Activated CD4-positive, alpha-beta memory T cell treated with anti-CD3 and anti-CD28 coated beads, Interleukin-2, amount 10 ng/mL, durations not matched to agents 7 days and 5 days (primary cell): ENCODE results near the gene PIK3C3. TPM values are rescaled to one million over a fixed set of nuclear protein-coding genes. Genes with fewer than 3 reads are reported as not detected.
"Not testable (repeated sequence)": the region's sequence is repeated elsewhere in the genome, so short reads cannot be mapped to it uniquely, and the experiment has no call there.

ENCODE experiments used
- CTCF ChIA-PET: fragments of 350-600 bp; sonication (Branson Sonifier 250); formaldehyde crosslinking; loops from one replicate; lab custom pipeline; 2021; ENCODE audit warnings: antibody characterized with exemption, inconsistent platforms; lab: Charles Lee
- POLR2A ChIA-PET: fragments of 350-600 bp; sonication (Branson Sonifier 250); formaldehyde crosslinking; loops from one replicate; lab custom pipeline; 2021; ENCODE audit warnings: antibody characterized with exemption; lab: Charles Lee
- DNase-seq: peaks from one replicate; pipeline ENCODE4 v3.0.0-alpha.2; 2020
- H3K27ac Mint-ChIP-seq: one replicate; pipeline ENCODE4 v1.8.0; 2021; ENCODE audit warnings: mild to moderate bottlenecking, mixed read lengths
- H3K27me3 Mint-ChIP-seq: one replicate; pipeline ENCODE4 v1.8.0; 2021; ENCODE audit warnings: mixed read lengths
- H3K36me3 Mint-ChIP-seq: one replicate; pipeline ENCODE4 v1.8.0; 2021; ENCODE audit warnings: low read depth, mixed read lengths
- H3K4me1 Mint-ChIP-seq: one replicate; pipeline ENCODE4 v1.8.0; 2021; ENCODE audit warnings: mixed read lengths
- H3K4me3 Mint-ChIP-seq: one replicate; pipeline ENCODE4 v1.8.0; 2021; ENCODE audit warnings: mild to moderate bottlenecking, mixed read lengths
- H3K9me3 Mint-ChIP-seq: one replicate; pipeline ENCODE4 v1.8.0; 2021; ENCODE audit warnings: mixed read lengths
- total RNA-seq, 2 experiments: library from RNA; stranded (reverse); gene quantifications; one replicate each; pipeline ENCODE4 v1.2.3, GENCODE V29; 2021

PIK3C3 gene
- total RNA-seq, 2 experiments from 2014 or later, result 58.2 to 59.8 TPM

GRCh38 chr18:42100248-42100647, 145.2 kb downstream of the PIK3C3 start:
- CTCF ChIA-PET, result interaction anchor here (2.7 kb wide), 1 partner anchor 14 kb away, joined by 15 read pairs; no protein-coding TSS in a partner anchor
- POLR2A ChIA-PET, result interaction anchor here (0.6 kb wide), 1 partner anchor 124 kb away, joined by 3 read pairs; no protein-coding TSS in a partner anchor
- no peaks in the 10 kb centered on the region for H3K9me3 Mint-ChIP-seq
- H3K27me3 Mint-ChIP-seq, result peaks cover 6% of the 10 kb centered on the region
- no peak for DNase-seq
- H3K4me1 Mint-ChIP-seq, result peaks cover 10% of the 10 kb centered on the region
- H3K27ac Mint-ChIP-seq, result no peak overlapping the region
- peaks cover 4% of the 10 kb centered on the region for H3K36me3 Mint-ChIP-seq
- no peak overlapping the region for H3K4me3 Mint-ChIP-seq

GRCh38 chr18:42100911-42101310, 145.9 kb downstream of the PIK3C3 start:
- Mint-ChIP-seq H3K4me3 (no peak overlapping the region), H3K4me1 (peaks cover 10% of the 10 kb centered on the region), H3K9me3 (no peaks in the 10 kb centered on the region), H3K27me3 (peaks cover 6% of the 10 kb centered on the region), H3K27ac (peak overlapping the region; percentile 36), H3K36me3 (peaks cover 4% of the 10 kb centered on the region)
- DNase-seq, result no peak
- POLR2A ChIA-PET, result interaction anchor here (0.6 kb wide), 1 partner anchor 123 kb away, joined by 3 read pairs; no protein-coding TSS in a partner anchor
- CTCF ChIA-PET, result interaction anchor here (0.7 to 2.7 kb wide), 2 partner anchors 13 to 22 kb away, joined by 3 to 15 read pairs; no protein-coding TSS in a partner anchor

- Mint-ChIP-seq H3K27me3 (no peaks in the 10 kb centered on the region), H3K4me3 (no peak overlapping the region), H3K36me3 (peaks cover 4% of the 10 kb centered on the region), H3K27ac (no peak overlapping the region), H3K4me1 (peaks cover 11% of the 10 kb centered on the region), H3K9me3 (no peaks in the 10 kb centered on the region)
- DNase-seq, result no peak
- ChIA-PET POLR2A (no interaction called here), CTCF (interaction anchor here (1.5 to 3.4 kb wide), 2 partner anchors 9 to 52 kb away, joined by 4 to 17 read pairs; no protein-coding TSS in a partner anchor)
Measured at GRCh38 chr18:42105394-42105793, 150.4 kb downstream of the PIK3C3 start.

GRCh38 chr18:42106784-42107183, 151.8 kb downstream of the PIK3C3 start:
- POLR2A ChIA-PET, result interaction anchor here (0.7 kb wide), 1 partner anchor 53 kb away, joined by 3 read pairs; no protein-coding TSS in a partner anchor
- Mint-ChIP-seq H3K4me3 (no peak overlapping the region), H3K4me1 (peaks cover 1% of the 10 kb centered on the region), H3K36me3 (peaks cover 4% of the 10 kb centered on the region), H3K27ac (no peak overlapping the region), H3K9me3 (no peaks in the 10 kb centered on the region), H3K27me3 (no peaks in the 10 kb centered on the region)
- no peak for DNase-seq
- CTCF ChIA-PET, result interaction anchor here (1.4 to 3.4 kb wide), 3 partner anchors 7 to 53 kb away, joined by 3 to 17 read pairs (median 6); no protein-coding TSS in a partner anchor

- Mint-ChIP-seq H3K27me3 (no peaks in the 10 kb centered on the region), H3K27ac (no peak overlapping the region), H3K9me3 (no peaks in the 10 kb centered on the region), H3K4me1 (peaks cover 1% of the 10 kb centered on the region), H3K36me3 (peaks cover 4% of the 10 kb centered on the region), H3K4me3 (no peak overlapping the region)
- ChIA-PET POLR2A (interaction anchor here (0.7 kb wide), 1 partner anchor 54 kb away, joined by 3 read pairs; no protein-coding TSS in a partner anchor), CTCF (interaction anchor here (1.4 to 1.5 kb wide), 2 partner anchors 10 to 54 kb away, joined by 3 to 6 read pairs; no protein-coding TSS in a partner anchor)
- DNase-seq, result no peak
Measured at GRCh38 chr18:42107287-42107686, 152.3 kb downstream of the PIK3C3 start.

GRCh38 chr18:42107691-42108450, 152.8 kb downstream of the PIK3C3 start:
- ChIA-PET CTCF (interaction anchor here (1.5 kb wide), 1 partner anchor 54 kb away, joined by 6 read pairs; no protein-coding TSS in a partner anchor), POLR2A (interaction anchor here (0.7 kb wide), 1 partner anchor 54 kb away, joined by 3 read pairs; no protein-coding TSS in a partner anchor)
- H3K27me3 Mint-ChIP-seq, result no peaks in the 10 kb centered on the region
- DNase-seq, result no peak
- H3K27ac Mint-ChIP-seq, result no peak overlapping the region
- peaks cover 4% of the 10 kb centered on the region for H3K36me3 Mint-ChIP-seq
- H3K9me3 Mint-ChIP-seq, result no peaks in the 10 kb centered on the region
- H3K4me1 Mint-ChIP-seq, result peaks cover 3% of the 10 kb centered on the region
- no peak overlapping the region for H3K4me3 Mint-ChIP-seq

GRCh38 chr18:42112147-42112546, 157.1 kb downstream of the PIK3C3 start:
- H3K9me3 Mint-ChIP-seq, H3K27me3 Mint-ChIP-seq, CTCF ChIA-PET, H3K4me3 Mint-ChIP-seq, H3K27ac Mint-ChIP-seq, POLR2A ChIA-PET, DNase-seq, H3K36me3 Mint-ChIP-seq: not testable (repeated sequence)
- H3K4me1 Mint-ChIP-seq, result peaks cover 18% of the 10 kb centered on the region

- Mint-ChIP-seq H3K27ac (no peak overlapping the region), H3K27me3 (peaks cover 4% of the 10 kb centered on the region), H3K36me3 (no peaks in the 10 kb centered on the region), H3K4me3 (no peak overlapping the region), H3K9me3 (no peaks in the 10 kb centered on the region), H3K4me1 (peaks cover 18% of the 10 kb centered on the region)
- CTCF ChIA-PET, result interaction anchor here (1.4 to 2.7 kb wide), 13 partner anchors 8 to 1474 kb away, joined by 4 to 47 read pairs (median 13); no protein-coding TSS in a partner anchor
- POLR2A ChIA-PET, result no interaction called here
- no peak for DNase-seq
Measured at GRCh38 chr18:42112657-42113420, 157.8 kb downstream of the PIK3C3 start.

- no peaks in the 10 kb centered on the region for H3K36me3 Mint-ChIP-seq
- no peak for DNase-seq
- H3K27ac Mint-ChIP-seq, result peak overlapping the region; percentile 71
- CTCF ChIA-PET, result interaction anchor here (0.6 to 2.7 kb wide), 39 partner anchors 9 to 1484 kb away, joined by 3 to 47 read pairs (median 4); no protein-coding TSS in a partner anchor
- H3K4me1 Mint-ChIP-seq, result peaks cover 17% of the 10 kb centered on the region
- POLR2A ChIA-PET, result interaction anchor here (1.0 to 1.1 kb wide), 2 partner anchors 31 to 60 kb away, joined by 3 to 4 read pairs; no protein-coding TSS in a partner anchor
- H3K27me3 Mint-ChIP-seq, result peaks cover 10% of the 10 kb centered on the region
- no peak overlapping the region for H3K4me3 Mint-ChIP-seq
- H3K9me3 Mint-ChIP-seq, result no peaks in the 10 kb centered on the region
Measured at GRCh38 chr18:42113529-42114191, 158.6 kb downstream of the PIK3C3 start.

- H3K4me3 Mint-ChIP-seq, result no peak overlapping the region
- ChIA-PET POLR2A (interaction anchor here (0.6 to 1.1 kb wide), 3 partner anchors 29 to 61 kb away, joined by 3 to 4 read pairs (median 3); no protein-coding TSS in a partner anchor), CTCF (interaction anchor here (0.6 to 2.7 kb wide), 44 partner anchors 9 to 1483 kb away, joined by 3 to 47 read pairs (median 4); no protein-coding TSS in a partner anchor)
- peak overlapping the region; percentile 71 for H3K27ac Mint-ChIP-seq
- no peaks in the 10 kb centered on the region for H3K36me3 Mint-ChIP-seq
- H3K9me3 Mint-ChIP-seq, result no peaks in the 10 kb centered on the region
- DNase-seq, result peak; percentile 61
- peaks cover 17% of the 10 kb centered on the region for H3K4me1 Mint-ChIP-seq
- H3K27me3 Mint-ChIP-seq, result peaks cover 14% of the 10 kb centered on the region
Measured at GRCh38 chr18:42114310-42114943, 159.4 kb downstream of the PIK3C3 start.

GRCh38 chr18:42126586-42126985, 171.6 kb downstream of the PIK3C3 start:
- peaks cover 1% of the 10 kb centered on the region for H3K27me3 Mint-ChIP-seq
- POLR2A ChIA-PET, result no interaction called here
- no peaks in the 10 kb centered on the region for H3K9me3 Mint-ChIP-seq
- H3K27ac Mint-ChIP-seq, result no peak overlapping the region
- no peaks in the 10 kb centered on the region for H3K36me3 Mint-ChIP-seq
- CTCF ChIA-PET, result interaction anchor here (2.9 kb wide), 1 partner anchor 13 kb away, joined by 18 read pairs; no protein-coding TSS in a partner anchor
- no peaks in the 10 kb centered on the region for H3K4me1 Mint-ChIP-seq
- no peak overlapping the region for H3K4me3 Mint-ChIP-seq
- no peak for DNase-seq
